Measurements from ENCODE around the gene LRRC8D.

- no peak for TF ChIP-seq SP1 (IDR thresholded peaks at IDR 0.05)
- no peak for TF ChIP-seq L3MBTL2 (conservative IDR thresholded peaks at IDR 0.05)
- TF ChIP-seq ZNF384 (IDR thresholded peaks at IDR 0.05) = no peak
- TF ChIP-seq TARDBP (IDR thresholded peaks at IDR 0.05) = no peak
- TF ChIP-seq PKNOX1 (IDR thresholded peaks at IDR 0.05) = no peak
- TF ChIP-seq CTBP1 (IDR thresholded peaks at IDR 0.05; ENCODE audit: borderline replicate concordance) = no peak
- no peak for TF ChIP-seq LEF1 (IDR thresholded peaks at IDR 0.05; ENCODE audit: borderline replicate concordance)
- no peak for TF ChIP-seq BHLHE40 (IDR thresholded peaks at IDR 0.05; ENCODE audit: borderline replicate concordance)
- no peak for TF ChIP-seq FOXM1 (IDR thresholded peaks at IDR 0.05; ENCODE audit: borderline replicate concordance)
- no peak for TF ChIP-seq ELF4 (IDR thresholded peaks at IDR 0.05)
- TF ChIP-seq FOXK2 (IDR thresholded peaks at IDR 0.05) = no peak
- no peak for TF ChIP-seq HDGF (IDR thresholded peaks at IDR 0.05; ENCODE audit: borderline replicate concordance)
- no peak for TF ChIP-seq ARNT (IDR thresholded peaks at IDR 0.05)
Observed at GRCh38 chr1:89882348-89883029, 61.7 kb downstream of the LRRC8D start.

All from HEK293T (cell line).